SK-N-SH (cell line): ENCODE results near the gene TSTD1. TPM values are rescaled to one million over a fixed set of nuclear protein-coding genes. Genes with fewer than 3 reads are reported as not detected.
A peak's percentile ranks its signal among the peaks of the same experiment; 100 is the strongest.

Experiments
- CTCF ChIA-PET: fragments of 300-600, 350-600 bp; formaldehyde crosslinking; extraction: SDS; loops from one replicate; lab custom pipeline; 2021; lab: Yijun Ruan, JAX
- POLR2A ChIA-PET: fragments of 350-600 bp; sonication (Branson Sonifier 250); formaldehyde crosslinking; extraction: SDS; loops from one replicate; lab custom pipeline; 2020; ENCODE audit warnings: antibody characterized with exemption, inconsistent platforms; lab: Yijun Ruan, JAX
- DNase-seq: peaks from one replicate; pipeline ENCODE4 v3.0.0; 2012
- H2AFZ ChIP-seq: fragments of 200-600 bp; sonication (generic); 2 replicates; pipeline ENCODE4 v1.8.1; 2016; ENCODE audit warnings: antibody characterized with exemption, mild to moderate bottlenecking, low read depth
- H3F3A ChIP-seq: fragments of 200-600 bp; sonication (generic); replicated peaks from 2 replicates; pipeline ENCODE3; 2016; ENCODE audit warnings: antibody characterized with exemption, mild to moderate bottlenecking; ENCODE audit not compliant: insufficient read depth
- H3K27ac ChIP-seq, 2 experiments: fragments of 200-500 bp in 1 of 2; fragments of 200-600 bp in 1 of 2; sonication (Bioruptor generic) in 1 of 2; sonication (generic), shearing (Covaris generic) in 1 of 2; 2 replicates each; pipeline versions ENCODE4 v1.5.1 to v1.6.1; 2014 to 2016; ENCODE audit warnings: low read depth in 2 of 2, inconsistent platforms in 1 of 2, low read length in 1 of 2, mild to moderate bottlenecking in 1 of 2, mixed read lengths in 1 of 2
- H3K27me3 ChIP-seq: fragments of 200-600 bp; sonication (generic), shearing (Covaris generic); 2 replicates; pipeline ENCODE4 v1.6.1; 2016; ENCODE audit warnings: mixed run types; ENCODE audit not compliant: insufficient read depth
- H3K36me3 ChIP-seq, 2 experiments: fragments of 200-500 bp in 1 of 2; fragments of 200-600 bp in 1 of 2; sonication (Bioruptor generic) in 1 of 2; sonication (generic) in 1 of 2; replicated peaks in 1 of 2; 2 replicates each; pipeline versions ENCODE3 to v1.5.1; 2014 to 2016; ENCODE audit warnings: low read length in 1 of 2, mild to moderate bottlenecking in 1 of 2; ENCODE audit not compliant: insufficient read depth in 2 of 2, control insufficient read depth in 1 of 2
- H3K4me1 ChIP-seq, 2 experiments: fragments of 200-500 bp in 1 of 2; fragments of 200-600 bp in 1 of 2; sonication (Bioruptor generic) in 1 of 2; sonication (generic), shearing (Covaris generic) in 1 of 2; 2 replicates each; pipeline versions ENCODE4 v1.5.1 to v1.6.1; 2014 to 2016; ENCODE audit warnings: low read depth in 1 of 2, low read length in 1 of 2, mixed run types in 1 of 2; ENCODE audit not compliant: insufficient read depth in 2 of 2, control insufficient read depth in 1 of 2
- H3K4me2 ChIP-seq: fragments of 200-600 bp; sonication (generic), shearing (Covaris generic); 2 replicates; pipeline ENCODE4 v1.6.1; 2017; ENCODE audit warnings: mixed run types
- H3K4me3 ChIP-seq, 2 experiments: fragments of 200-500 bp in 1 of 2; fragments of 200-600 bp in 1 of 2; sonication (Bioruptor generic) in 1 of 2; sonication (generic), shearing (Covaris generic) in 1 of 2; 2 replicates each; pipeline versions ENCODE4 v1.5.1 to v1.8.1; 2014 to 2016; ENCODE audit warnings: low read depth in 2 of 2, inconsistent platforms in 1 of 2, low read length in 1 of 2, mild to moderate bottlenecking in 1 of 2, mixed read lengths in 1 of 2, moderate library complexity in 1 of 2
- H3K79me2 ChIP-seq: fragments of 200-600 bp; sonication (generic); 2 replicates; pipeline ENCODE4 v1.8.1; 2017; ENCODE audit warnings: mild to moderate bottlenecking; ENCODE audit not compliant: insufficient read depth
- H3K9ac ChIP-seq: fragments of 200-600 bp; sonication (generic); 2 replicates; pipeline ENCODE4 v1.6.1; 2017; ENCODE audit warnings: mixed run types
- H3K9me2 ChIP-seq: fragments of 200-600 bp; sonication (generic); 2 replicates; pipeline ENCODE4 v1.6.1; 2017; ENCODE audit warnings: mixed run types
- H3K9me3 ChIP-seq: fragments of 200-600 bp; sonication (generic); 2 replicates; pipeline ENCODE4 v1.6.1; 2017; ENCODE audit warnings: mixed run types, mild to moderate bottlenecking, moderate library complexity
- H4K20me1 ChIP-seq: fragments of 200-600 bp; sonication (generic); 2 replicates; pipeline ENCODE4 v1.6.1; 2017; ENCODE audit warnings: mild to moderate bottlenecking, mixed run types; ENCODE audit not compliant: insufficient read depth
- FOXM1 ChIP-seq: IDR thresholded peaks from 2 replicates; pipeline ENCODE4 v1.4.0; 2012; ENCODE audit warnings: low read depth, mild to moderate bottlenecking
- GATA2 ChIP-seq: sonication (generic); formaldehyde crosslinking; IDR thresholded peaks from 2 replicates; pipeline ENCODE4 v1.5.0; 2020; ENCODE audit warnings: mild to moderate bottlenecking, missing genetic modification reagents
- MXI1 ChIP-seq: IDR thresholded peaks from 2 replicates; pipeline ENCODE4 v1.6.1; 2012; ENCODE audit warnings: mild to moderate bottlenecking, low read depth, low read length, improper control_type of control experiment
- NRF1 ChIP-seq: IDR thresholded peaks from 2 replicates; pipeline ENCODE4 v1.6.1; 2012; ENCODE audit warnings: low read depth, mild to moderate bottlenecking, low read length
- RCOR1 ChIP-seq: fragments of 150-350 bp; IDR thresholded peaks from 2 replicates; pipeline ENCODE4 v1.6.1; 2017; ENCODE audit warnings: antibody characterized with exemption, low read length
- SIN3A ChIP-seq: IDR thresholded peaks from 2 replicates; pipeline ENCODE4 v1.6.1; 2012; ENCODE audit warnings: low read depth, mild to moderate bottlenecking, low read length, moderate library complexity, borderline replicate concordance
- USF2 ChIP-seq: fragments of 150-350 bp; IDR thresholded peaks from 2 replicates; pipeline ENCODE4 v1.6.1; 2017; ENCODE audit warnings: antibody characterized with exemption, low read length, low read depth, borderline replicate concordance
- WGBS: methylation state at CpG from one replicate; pipeline ENCODE4 v1.1.6; 2017; ENCODE audit warnings: low lambda C conversion rate; 5-methylcytosine and 5-hydroxymethylcytosine counted together
- polyA plus RNA-seq, 3 experiments: library from polyadenylated mRNA; depleted of rRNA; stranded (reverse); fragments of >200 nt; gene quantifications; 2 replicates each; pipeline ENCODE4 v1.2.3, GENCODE V29; 2012
- TF ChIP-seq, protein P1 (sequence below): IDR thresholded peaks from 2 replicates; pipeline ENCODE4 v1.6.1; 2012; ENCODE audit warnings: mild to moderate bottlenecking, low read depth, low read length, moderate library complexity
- TF ChIP-seq, protein P2 (sequence below): fragments of 200-600 bp; sonication (generic); IDR thresholded peaks from 2 replicates; pipeline ENCODE4 v1.6.1; 2017; ENCODE audit warnings: antibody characterized with exemption, mild to moderate bottlenecking, moderate library complexity

Gene TSTD1
- polyA plus RNA-seq, 1 of the 3 experiments (the other 2 are of a cell fraction), result 93.9 TPM

GRCh38 chr1:161054805-161055204 is 16.0 kb upstream of the TSTD1 start:
- POLR2A ChIA-PET, result no interaction called here
- Histone ChIP-seq H3K27ac (no peak overlapping the region), H3K4me1 (no peaks in the 10 kb centered on the region), H3K9ac (no peak overlapping the region), H3K9me2 (no peaks in the 10 kb centered on the region), H3K36me3 (no peaks in the 10 kb centered on the region), H3K9me3 (no peaks in the 10 kb centered on the region), H4K20me1 (no peaks in the 10 kb centered on the region), H3F3A (no peaks in the 10 kb centered on the region), H3K4me2 (no peak overlapping the region), H3K4me3 (no peak overlapping the region), H2AFZ (no peak overlapping the region), H3K27me3 (no peaks in the 10 kb centered on the region), H3K79me2 (no peaks in the 10 kb centered on the region)
- CTCF ChIA-PET, result interaction anchor here (0.7 to 1.5 kb wide), 3 partner anchors 16 to 43 kb away, joined by 3 to 4 read pairs (median 3); partner anchors contain the start of gene KLHDC9
- TF ChIP-seq, protein P1, sequence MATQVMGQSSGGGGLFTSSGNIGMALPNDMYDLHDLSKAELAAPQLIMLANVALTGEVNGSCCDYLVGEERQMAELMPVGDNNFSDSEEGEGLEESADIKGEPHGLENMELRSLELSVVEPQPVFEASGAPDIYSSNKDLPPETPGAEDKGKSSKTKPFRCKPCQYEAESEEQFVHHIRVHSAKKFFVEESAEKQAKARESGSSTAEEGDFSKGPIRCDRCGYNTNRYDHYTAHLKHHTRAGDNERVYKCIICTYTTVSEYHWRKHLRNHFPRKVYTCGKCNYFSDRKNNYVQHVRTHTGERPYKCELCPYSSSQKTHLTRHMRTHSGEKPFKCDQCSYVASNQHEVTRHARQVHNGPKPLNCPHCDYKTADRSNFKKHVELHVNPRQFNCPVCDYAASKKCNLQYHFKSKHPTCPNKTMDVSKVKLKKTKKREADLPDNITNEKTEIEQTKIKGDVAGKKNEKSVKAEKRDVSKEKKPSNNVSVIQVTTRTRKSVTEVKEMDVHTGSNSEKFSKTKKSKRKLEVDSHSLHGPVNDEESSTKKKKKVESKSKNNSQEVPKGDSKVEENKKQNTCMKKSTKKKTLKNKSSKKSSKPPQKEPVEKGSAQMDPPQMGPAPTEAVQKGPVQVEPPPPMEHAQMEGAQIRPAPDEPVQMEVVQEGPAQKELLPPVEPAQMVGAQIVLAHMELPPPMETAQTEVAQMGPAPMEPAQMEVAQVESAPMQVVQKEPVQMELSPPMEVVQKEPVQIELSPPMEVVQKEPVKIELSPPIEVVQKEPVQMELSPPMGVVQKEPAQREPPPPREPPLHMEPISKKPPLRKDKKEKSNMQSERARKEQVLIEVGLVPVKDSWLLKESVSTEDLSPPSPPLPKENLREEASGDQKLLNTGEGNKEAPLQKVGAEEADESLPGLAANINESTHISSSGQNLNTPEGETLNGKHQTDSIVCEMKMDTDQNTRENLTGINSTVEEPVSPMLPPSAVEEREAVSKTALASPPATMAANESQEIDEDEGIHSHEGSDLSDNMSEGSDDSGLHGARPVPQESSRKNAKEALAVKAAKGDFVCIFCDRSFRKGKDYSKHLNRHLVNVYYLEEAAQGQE, result no peak
- TF ChIP-seq, protein P2, sequence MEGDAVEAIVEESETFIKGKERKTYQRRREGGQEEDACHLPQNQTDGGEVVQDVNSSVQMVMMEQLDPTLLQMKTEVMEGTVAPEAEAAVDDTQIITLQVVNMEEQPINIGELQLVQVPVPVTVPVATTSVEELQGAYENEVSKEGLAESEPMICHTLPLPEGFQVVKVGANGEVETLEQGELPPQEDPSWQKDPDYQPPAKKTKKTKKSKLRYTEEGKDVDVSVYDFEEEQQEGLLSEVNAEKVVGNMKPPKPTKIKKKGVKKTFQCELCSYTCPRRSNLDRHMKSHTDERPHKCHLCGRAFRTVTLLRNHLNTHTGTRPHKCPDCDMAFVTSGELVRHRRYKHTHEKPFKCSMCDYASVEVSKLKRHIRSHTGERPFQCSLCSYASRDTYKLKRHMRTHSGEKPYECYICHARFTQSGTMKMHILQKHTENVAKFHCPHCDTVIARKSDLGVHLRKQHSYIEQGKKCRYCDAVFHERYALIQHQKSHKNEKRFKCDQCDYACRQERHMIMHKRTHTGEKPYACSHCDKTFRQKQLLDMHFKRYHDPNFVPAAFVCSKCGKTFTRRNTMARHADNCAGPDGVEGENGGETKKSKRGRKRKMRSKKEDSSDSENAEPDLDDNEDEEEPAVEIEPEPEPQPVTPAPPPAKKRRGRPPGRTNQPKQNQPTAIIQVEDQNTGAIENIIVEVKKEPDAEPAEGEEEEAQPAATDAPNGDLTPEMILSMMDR, result peak; percentile 34; the same call in 1 of the 2 replicates
- 54% methylated on average over 5 of the region's 7 CpGs for WGBS
- DNase-seq, result no peak

- Histone ChIP-seq H3K4me3 (no peak overlapping the region), H3K36me3 (no peaks in the 10 kb centered on the region), H2AFZ (no peak overlapping the region), H3F3A (no peaks in the 10 kb centered on the region), H4K20me1 (no peaks in the 10 kb centered on the region), H3K27ac (no peak overlapping the region), H3K9me2 (no peaks in the 10 kb centered on the region), H3K4me1 (no peaks in the 10 kb centered on the region), H3K27me3 (no peaks in the 10 kb centered on the region), H3K9me3 (no peaks in the 10 kb centered on the region), H3K9ac (no peak overlapping the region), H3K79me2 (no peaks in the 10 kb centered on the region), H3K4me2 (no peak overlapping the region)
- POLR2A ChIA-PET, result no interaction called here
- TF ChIP-seq, protein P1, result no peak
- TF ChIP-seq, protein P2, result no peak
- TF ChIP-seq USF2 (no peak), FOXM1 (no peak), SIN3A (no peak), RCOR1 (no peak), NRF1 (no peak), MXI1 (no peak), GATA2 (CRISPR knock-in tag) (no peak)
- DNase-seq, result no peak
- 63% methylated on average over 3 of the region's 4 CpGs for WGBS
- CTCF ChIA-PET, result interaction anchor here (0.7 to 1.5 kb wide), 3 partner anchors 17 to 44 kb away, joined by 3 to 4 read pairs (median 3); partner anchors contain the start of gene KLHDC9
Measured at GRCh38 chr1:161054232-161054631, 15.5 kb upstream of the TSTD1 start.
